Transverse colon (tissue), 4 donors: ENCODE measurements around the gene OLFML2B. TPM values are rescaled to one million over a fixed set of nuclear protein-coding genes. Genes with fewer than 3 reads are reported as not detected.

Source experiments
- DNase-seq: peaks from one replicate; pipeline ENCODE4 v3.0.0-alpha.2; 2019
- H3K27ac ChIP-seq, 4 donors: fragments of 200-600 bp; sonication (generic); 2 replicates each; pipeline ENCODE4 v1.5.1; 2016 to 2018; ENCODE audit warnings: inconsistent platforms in 4 of 4
- H3K27me3 ChIP-seq: fragments of 200-600 bp; sonication (generic); 2 replicates; pipeline ENCODE4 v1.5.1; 2017; ENCODE audit warnings: inconsistent platforms
- H3K36me3 ChIP-seq, 4 donors: fragments of 200-600 bp; sonication (generic); 2 replicates each; pipeline ENCODE4 v1.5.1; 2017 to 2019; ENCODE audit warnings: inconsistent platforms in 4 of 4
- H3K4me1 ChIP-seq, 4 donors: fragments of 200-600 bp; sonication (generic); 2 replicates each; pipeline ENCODE4 v1.5.1; 2017 to 2020; ENCODE audit warnings: inconsistent platforms in 4 of 4
- H3K4me3 ChIP-seq, 4 donors: fragments of 200-600 bp; sonication (generic); 1 replicate in 1 of 4; 2 replicates in 3 of 4; pipeline versions ENCODE4 v1.5.1 to v1.6.1; 2017 to 2019; ENCODE audit warnings: inconsistent platforms in 4 of 4
- H3K9me3 ChIP-seq, 2 donors: fragments of 200-600 bp; sonication (generic); 2 replicates each; pipeline ENCODE4 v1.5.1; 2017 to 2019; ENCODE audit warnings: inconsistent platforms in 2 of 2
- CTCF ChIP-seq, 5 experiments: fragments of 200-600 bp in 3 of 5; fragments of 450-650 bp in 2 of 5; sonication (generic) in 3 of 5; IDR thresholded peaks; 1 replicate in 2 of 5; 2 replicates in 3 of 5; pipeline ENCODE4 v1.5.1; 2016 to 2017; ENCODE audit warnings: antibody characterized with exemption in 5 of 5, inconsistent platforms in 3 of 5, mild to moderate bottlenecking in 2 of 5, moderate library complexity in 1 of 5
- EP300 ChIP-seq: sonication (generic); formaldehyde crosslinking; IDR thresholded peaks from one replicate; pipeline ENCODE4 v1.6.1; 2017; ENCODE audit warnings: antibody characterized with exemption, low read depth
- POLR2A ChIP-seq: fragments of 450-650 bp; IDR thresholded peaks from one replicate; pipeline ENCODE4 v1.6.1; 2016; ENCODE audit warnings: antibody characterized with exemption, mild to moderate bottlenecking, moderate library complexity
- POLR2AphosphoS5 ChIP-seq, 3 donors: sonication (generic); formaldehyde crosslinking; IDR thresholded peaks; one replicate each; pipeline ENCODE4 v1.6.1; 2016; ENCODE audit warnings: antibody characterized with exemption in 3 of 3
- WGBS, 2 donors: methylation state at CpG; one replicate each; pipeline ENCODE4 v1.1.5; 2018; ENCODE audit warnings: low coverage in 1 of 2; 5-methylcytosine and 5-hydroxymethylcytosine counted together
- in situ Hi-C, 4 donors: fragments of 200-750 bp; cut with MboI; loops; one replicate each; pipeline versions ENCODE4 v1.15.0 to v1.15.1; 2017; ENCODE audit warnings: low sequenced_read_pairs in 3 of 4, low pct_ligation_motif_present in 1 of 4, low pct_unique_long_range_greater_than_20kb in 1 of 4
- intact Hi-C: fragments of 100-400 bp; cut with DNase I; formaldehyde crosslinking; loops from one replicate; pipeline ENCODE4 v1.15.1; 2023; ENCODE audit warnings: low total_unique reads
- total RNA-seq, 4 donors: library from RNA; depleted of rRNA; stranded (reverse); fragments of >200 nt; gene quantifications; one replicate each; pipeline ENCODE4 v1.1.0, GENCODE V29; 2016

OLFML2B gene
- total RNA-seq, 4 donors from 2014 or later: 1.6 to 5.2 (median 3.7) TPM

DNA sequence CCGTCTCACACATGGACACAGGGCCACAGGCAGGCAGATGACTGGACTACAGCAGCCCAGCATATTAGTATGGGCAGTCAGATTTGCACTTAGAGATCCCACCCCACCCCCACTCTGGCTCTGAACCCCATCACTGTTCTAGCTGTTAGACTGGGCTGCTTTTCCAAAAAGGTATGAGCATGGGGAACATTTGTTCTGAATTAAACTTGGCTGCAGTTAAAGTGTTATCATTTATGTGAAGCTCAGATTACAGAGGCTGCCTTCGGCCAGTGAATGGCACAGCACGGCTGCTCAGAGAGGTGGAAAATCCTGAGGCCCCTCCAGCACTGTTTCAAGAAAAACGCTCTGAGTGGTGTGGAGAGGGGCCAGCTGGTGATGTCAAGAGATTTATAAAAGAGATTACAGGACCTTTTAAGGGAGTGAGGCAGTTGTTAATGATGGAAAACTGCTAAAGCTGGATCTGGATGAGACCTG is 38.9 kb upstream of the OLFML2B start:
- Histone ChIP-seq H3K9me3 (no peaks in the 10 kb centered on the region), H3K36me3 (no peaks in the 10 kb centered on the region), H3K4me3 (no peak overlapping the region), H3K27ac (no peak overlapping the region), H3K4me1 (peaks cover 0 to 12% (median 7%) of the 10 kb centered on the region in 4 donors), H3K27me3 (no peaks in the 10 kb centered on the region)
- in situ Hi-C loops: no loop called here
- intact Hi-C loops: no loop called here
- TF ChIP-seq CTCF (IDR thresholded peaks at IDR 0.05) (no peak), POLR2A (no peak), EP300 (no peak), POLR2AphosphoS5 (IDR thresholded peaks at IDR 0.05) (no peak)
- DNase-seq: no peak
- 73 to 79% methylated on average over 3 to 4 of the region's 4 CpGs for WGBS, 2 donors

- DNase-seq: no peak
- in situ Hi-C loops (no loop called here), intact Hi-C loops (no loop called here)
- Histone ChIP-seq H3K27ac (no peak overlapping the region), H3K36me3 (no peaks in the 10 kb centered on the region), H3K27me3 (no peaks in the 10 kb centered on the region), H3K4me3 (no peak overlapping the region), H3K9me3 (no peaks in the 10 kb centered on the region), H3K4me1 (peaks cover 0 to 17% (median 7%) of the 10 kb centered on the region in 4 donors)
- WGBS, 2 donors: 93 to 100% methylated on average over 1 of the region's 1 CpG
- no peak for TF ChIP-seq CTCF (IDR thresholded peaks at IDR 0.05)
- no peak for TF ChIP-seq POLR2AphosphoS5 (IDR thresholded peaks at IDR 0.05)
- TF ChIP-seq POLR2A: no peak
- no peak for TF ChIP-seq EP300
Observed at GRCh38 chr1:162060314-162060713, 36.6 kb upstream of the OLFML2B start.

DNA sequence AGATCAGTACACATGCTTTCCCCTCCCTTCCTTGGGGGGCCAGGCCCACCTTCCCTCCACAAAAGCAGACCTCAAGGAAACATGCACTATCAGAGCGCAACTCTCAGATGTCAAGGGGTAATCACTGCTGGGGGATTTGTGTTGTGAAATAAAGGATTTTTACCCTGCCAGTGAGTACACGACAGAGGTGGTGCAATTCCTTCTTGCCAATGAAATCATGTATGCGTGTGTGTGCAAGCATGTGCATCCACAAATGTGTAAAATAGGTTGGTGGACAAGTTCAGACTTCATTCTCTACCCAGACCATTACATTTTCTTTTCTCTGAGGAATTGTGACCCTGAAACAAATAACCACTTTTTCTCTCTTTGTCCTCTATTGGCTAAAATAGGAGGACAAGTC is 36.1 kb upstream of the OLFML2B start:
- H3K36me3 ChIP-seq: no peaks in the 10 kb centered on the region
- H3K27me3 ChIP-seq: no peaks in the 10 kb centered on the region
- 82% methylated on average over 3 of the region's 3 CpGs; no CpG with 5 or more reads in 1 of the 2 donors for WGBS, 2 donors
- TF ChIP-seq CTCF (IDR thresholded peaks at IDR 0.05): no peak
- TF ChIP-seq POLR2A: no peak
- H3K4me3 ChIP-seq: no peak overlapping the region
- H3K27ac ChIP-seq: no peak overlapping the region
- in situ Hi-C loops (loop anchor here (10.0 kb wide), 3 partner anchors 215 to 335 kb away; partner anchors contain the start of gene C1orf226 (in 1 of the 4)), intact Hi-C loops (loop anchor here (5.0 kb wide), 2 partner anchors 218 to 338 kb away; no protein-coding TSS in a partner anchor)
- peaks cover 0 to 13% (median 6%) of the 10 kb centered on the region in 4 donors for H3K4me1 ChIP-seq
- no peak for DNase-seq
- no peaks in the 10 kb centered on the region for H3K9me3 ChIP-seq

DNA sequence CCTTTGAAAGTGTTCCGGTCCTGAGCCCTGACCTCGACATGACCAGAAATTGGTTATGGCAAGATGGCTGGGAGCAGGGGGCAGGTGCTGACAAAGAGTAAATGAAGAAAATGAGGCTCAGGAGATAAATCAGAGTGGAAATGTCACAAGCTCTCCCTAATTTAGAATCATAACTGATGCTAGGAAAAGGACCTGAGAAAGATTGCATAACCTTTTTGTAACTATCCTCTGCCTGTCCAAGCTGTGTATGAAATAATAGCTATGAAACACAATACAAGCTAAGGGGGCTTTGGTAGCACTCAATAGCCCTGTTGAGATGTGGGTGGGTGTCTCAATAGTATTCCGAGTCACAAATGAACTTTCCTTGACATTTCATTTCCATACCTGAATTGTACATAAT is 32.9 kb upstream of the OLFML2B start:
- intact Hi-C loops: loop anchor here (5.0 kb wide), 2 partner anchors 221 to 341 kb away; no protein-coding TSS in a partner anchor
- WGBS, 2 donors: 88 to 90% methylated on average over 3 of the region's 3 CpGs

More for the DNA sequence above, 32.9 kb upstream of the OLFML2B start:
- in situ Hi-C loops: loop anchor here (10.0 kb wide), 3 partner anchors 218 to 338 kb away; partner anchors contain the start of gene C1orf226 (in 1 of the 4)
- TF ChIP-seq EP300: no peak
- no peak for TF ChIP-seq POLR2A
- no peak for TF ChIP-seq CTCF (IDR thresholded peaks at IDR 0.05)
- no peak for TF ChIP-seq POLR2AphosphoS5 (IDR thresholded peaks at IDR 0.05)
- Histone ChIP-seq H3K9me3 (no peaks in the 10 kb centered on the region), H3K4me3 (no peak overlapping the region), H3K27ac (no peak overlapping the region), H3K4me1 (peaks cover 0 to 5% (median 0%) of the 10 kb centered on the region in 4 donors), H3K27me3 (no peaks in the 10 kb centered on the region), H3K36me3 (no peaks in the 10 kb centered on the region)
- DNase-seq: no peak
